Fibroblast of lung (primary cell): ENCODE data around the gene SNPH.

ENCODE experiments used
- EZH2 ChIP-seq: IDR thresholded peaks from 2 replicates; pipeline ENCODE4 v1.5.1; 2012; ENCODE audit warnings: low read length, control low read depth, mild to moderate bottlenecking; ENCODE audit errors: missing control alignments
- TF ChIP-seq, protein P1 (sequence below), 2 donors: IDR thresholded peaks in 1 of 2; conservative IDR thresholded peaks in 1 of 2; 1 replicate in 1 of 2; 2 replicates in 1 of 2; pipeline ENCODE4 v1.5.1; 2011 to 2012; ENCODE audit warnings: low read length in 2 of 2, control low read depth in 1 of 2, inconsistent platforms in 1 of 2, low read depth in 1 of 2, mild to moderate bottlenecking in 1 of 2

DNA sequence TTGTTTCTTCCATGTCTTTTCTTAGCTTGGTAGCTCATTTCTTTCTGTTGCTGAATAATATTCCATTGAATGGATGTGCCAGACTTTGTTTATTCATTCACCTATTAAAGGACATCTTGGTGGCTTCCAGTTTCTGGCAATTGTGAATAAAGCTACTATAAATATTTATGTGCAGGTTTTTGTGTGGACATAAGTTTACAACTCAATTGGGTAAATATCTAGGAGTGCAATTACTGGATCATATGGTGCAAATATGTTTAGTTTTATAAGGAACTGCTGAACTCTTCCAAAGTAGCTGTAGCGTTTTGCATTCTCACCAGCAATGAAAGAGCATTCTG is 79.6 kb downstream of the SNPH start:
- TF ChIP-seq, protein P1, sequence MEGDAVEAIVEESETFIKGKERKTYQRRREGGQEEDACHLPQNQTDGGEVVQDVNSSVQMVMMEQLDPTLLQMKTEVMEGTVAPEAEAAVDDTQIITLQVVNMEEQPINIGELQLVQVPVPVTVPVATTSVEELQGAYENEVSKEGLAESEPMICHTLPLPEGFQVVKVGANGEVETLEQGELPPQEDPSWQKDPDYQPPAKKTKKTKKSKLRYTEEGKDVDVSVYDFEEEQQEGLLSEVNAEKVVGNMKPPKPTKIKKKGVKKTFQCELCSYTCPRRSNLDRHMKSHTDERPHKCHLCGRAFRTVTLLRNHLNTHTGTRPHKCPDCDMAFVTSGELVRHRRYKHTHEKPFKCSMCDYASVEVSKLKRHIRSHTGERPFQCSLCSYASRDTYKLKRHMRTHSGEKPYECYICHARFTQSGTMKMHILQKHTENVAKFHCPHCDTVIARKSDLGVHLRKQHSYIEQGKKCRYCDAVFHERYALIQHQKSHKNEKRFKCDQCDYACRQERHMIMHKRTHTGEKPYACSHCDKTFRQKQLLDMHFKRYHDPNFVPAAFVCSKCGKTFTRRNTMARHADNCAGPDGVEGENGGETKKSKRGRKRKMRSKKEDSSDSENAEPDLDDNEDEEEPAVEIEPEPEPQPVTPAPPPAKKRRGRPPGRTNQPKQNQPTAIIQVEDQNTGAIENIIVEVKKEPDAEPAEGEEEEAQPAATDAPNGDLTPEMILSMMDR (conservative IDR thresholded peaks at IDR 0.05 in 1 of 2, IDR thresholded peaks at IDR 0.05 in 1 of 2; ENCODE audit: low read depth in 1 of 2, low read length in 2 of 2): no peak
- no peak for TF ChIP-seq EZH2
